Calu3 (cell line): ENCODE data around the gene KAZN. TPM values are rescaled to one million over a fixed set of nuclear protein-coding genes. Genes with fewer than 3 reads are reported as not detected.

ENCODE experiments used
- BruUV-seq: library from RNA; stranded (reverse); fragments of 400-500 nt; replicated peaks from 2 replicates; lab custom pipeline; 2021; lab: Mats Ljungman, UMichigan
- CTCF ChIA-PET: fragments of 300-600 bp; sonication (Branson Sonifier 250); formaldehyde crosslinking; loops from one replicate; lab custom pipeline; 2022; ENCODE audit warnings: antibody characterized with exemption; lab: Charles Lee
- DNase-seq: peaks from one replicate; pipeline ENCODE4 v3.0.0; 2022
- H3K27ac Mint-ChIP-seq: one replicate; pipeline ENCODE4 v1.8.0; 2022; ENCODE audit warnings: mixed read lengths; ENCODE audit not compliant: unreplicated experiment
- H3K27me3 Mint-ChIP-seq: one replicate; pipeline ENCODE4 v1.8.0; 2022; ENCODE audit warnings: mixed read lengths; ENCODE audit not compliant: unreplicated experiment
- H3K36me3 Mint-ChIP-seq: one replicate; pipeline ENCODE4 v1.8.0; 2022; ENCODE audit warnings: mild to moderate bottlenecking, moderate library complexity, mixed read lengths; ENCODE audit not compliant: insufficient read depth, unreplicated experiment
- H3K4me1 Mint-ChIP-seq: one replicate; pipeline ENCODE4 v1.8.0; 2022; ENCODE audit warnings: mild to moderate bottlenecking, low read depth, mixed read lengths; ENCODE audit not compliant: unreplicated experiment
- H3K4me3 Mint-ChIP-seq: one replicate; pipeline ENCODE4 v1.8.0; 2022; ENCODE audit warnings: mild to moderate bottlenecking, low read depth, moderate library complexity, mixed read lengths; ENCODE audit not compliant: unreplicated experiment
- H3K9me3 Mint-ChIP-seq: one replicate; pipeline ENCODE4 v1.8.0; 2022; ENCODE audit warnings: low read depth, mixed read lengths; ENCODE audit not compliant: unreplicated experiment
- intact Hi-C: fragments of 100-400 bp; cut with micrococcal nuclease; formaldehyde crosslinking; loops from one replicate; pipeline ENCODE4 v1.10.0; 2022; ENCODE audit not compliant: unreplicated experiment
- total RNA-seq: library from RNA; stranded (reverse); gene quantifications from 2 replicates; pipeline ENCODE4 v1.2.3, GENCODE V29; 2022
- TF ChIP-seq, protein P1 (sequence below): fragments of 200-600 bp; IDR thresholded peaks from one replicate; pipeline ENCODE4 v1.8.0; 2022; ENCODE audit warnings: antibody characterized with exemption; ENCODE audit not compliant: unreplicated experiment

The KAZN gene
- total RNA-seq, 1 experiment from 2014 or later: 3.6 TPM

DNA sequence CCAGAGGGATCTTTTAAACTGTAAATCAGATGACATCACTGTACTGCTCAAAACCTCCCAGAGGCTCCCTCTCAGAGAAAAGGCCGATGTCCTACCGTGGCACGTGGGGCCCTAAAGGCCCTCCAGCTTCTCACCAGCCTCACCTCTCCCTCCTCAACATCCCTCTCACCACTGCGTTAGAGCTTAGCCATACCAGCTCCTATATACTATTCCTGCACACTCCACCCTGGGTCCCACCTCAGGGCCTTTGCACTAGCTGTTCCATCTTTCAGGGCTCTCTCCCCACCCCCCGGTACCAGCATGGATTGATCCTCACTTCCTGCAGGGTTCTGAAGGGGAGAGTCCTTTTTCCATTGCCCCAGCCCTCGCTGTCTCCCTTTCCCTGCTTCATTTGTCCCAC is 111.8 kb downstream of the KAZN start:
- TF ChIP-seq, protein P1, sequence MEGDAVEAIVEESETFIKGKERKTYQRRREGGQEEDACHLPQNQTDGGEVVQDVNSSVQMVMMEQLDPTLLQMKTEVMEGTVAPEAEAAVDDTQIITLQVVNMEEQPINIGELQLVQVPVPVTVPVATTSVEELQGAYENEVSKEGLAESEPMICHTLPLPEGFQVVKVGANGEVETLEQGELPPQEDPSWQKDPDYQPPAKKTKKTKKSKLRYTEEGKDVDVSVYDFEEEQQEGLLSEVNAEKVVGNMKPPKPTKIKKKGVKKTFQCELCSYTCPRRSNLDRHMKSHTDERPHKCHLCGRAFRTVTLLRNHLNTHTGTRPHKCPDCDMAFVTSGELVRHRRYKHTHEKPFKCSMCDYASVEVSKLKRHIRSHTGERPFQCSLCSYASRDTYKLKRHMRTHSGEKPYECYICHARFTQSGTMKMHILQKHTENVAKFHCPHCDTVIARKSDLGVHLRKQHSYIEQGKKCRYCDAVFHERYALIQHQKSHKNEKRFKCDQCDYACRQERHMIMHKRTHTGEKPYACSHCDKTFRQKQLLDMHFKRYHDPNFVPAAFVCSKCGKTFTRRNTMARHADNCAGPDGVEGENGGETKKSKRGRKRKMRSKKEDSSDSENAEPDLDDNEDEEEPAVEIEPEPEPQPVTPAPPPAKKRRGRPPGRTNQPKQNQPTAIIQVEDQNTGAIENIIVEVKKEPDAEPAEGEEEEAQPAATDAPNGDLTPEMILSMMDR: no peak
- CTCF ChIA-PET: no interaction called here

GRCh38 chr1:14712136-14712535 is 113.7 kb downstream of the KAZN start:
- no peaks in the 10 kb centered on the region for H3K36me3 Mint-ChIP-seq
- CTCF ChIA-PET: no interaction called here
- TF ChIP-seq, protein P1: no peak
- BruUV-seq: no TSS peak
- intact Hi-C loops: no loop called here
- no peaks in the 10 kb centered on the region for H3K4me1 Mint-ChIP-seq
- H3K27me3 Mint-ChIP-seq: peaks cover 63% of the 10 kb centered on the region
- no peak overlapping the region for H3K27ac Mint-ChIP-seq
- H3K9me3 Mint-ChIP-seq: no peaks in the 10 kb centered on the region
- no peak for DNase-seq
- H3K4me3 Mint-ChIP-seq: no peak overlapping the region

More for the DNA sequence above, 111.8 kb downstream of the KAZN start:
- intact Hi-C loops: no loop called here
- no TSS peak for BruUV-seq
- Mint-ChIP-seq H3K27ac (no peak overlapping the region), H3K9me3 (no peaks in the 10 kb centered on the region), H3K4me3 (no peak overlapping the region), H3K27me3 (peaks cover 55% of the 10 kb centered on the region), H3K36me3 (no peaks in the 10 kb centered on the region), H3K4me1 (no peaks in the 10 kb centered on the region)
- DNase-seq: no peak

GRCh38 chr1:14713077-14713476 is 114.6 kb downstream of the KAZN start:
- H3K4me3 Mint-ChIP-seq: no peak overlapping the region
- intact Hi-C loops: no loop called here
- no peaks in the 10 kb centered on the region for H3K9me3 Mint-ChIP-seq
- DNase-seq: no peak
- peaks cover 57% of the 10 kb centered on the region for H3K27me3 Mint-ChIP-seq
- H3K36me3 Mint-ChIP-seq: no peaks in the 10 kb centered on the region
- TF ChIP-seq, protein P1: no peak
- no peak overlapping the region for H3K27ac Mint-ChIP-seq
- no TSS peak for BruUV-seq
- CTCF ChIA-PET: no interaction called here
- H3K4me1 Mint-ChIP-seq: no peaks in the 10 kb centered on the region

GRCh38 chr1:14715266-14715665 is 116.8 kb downstream of the KAZN start:
- no peak for DNase-seq
- Mint-ChIP-seq H3K4me1 (no peaks in the 10 kb centered on the region), H3K27ac (no peak overlapping the region), H3K36me3 (no peaks in the 10 kb centered on the region), H3K27me3 (peaks cover 49% of the 10 kb centered on the region), H3K9me3 (peaks cover 5% of the 10 kb centered on the region), H3K4me3 (no peak overlapping the region)
- BruUV-seq: no TSS peak
- CTCF ChIA-PET: no interaction called here
- TF ChIP-seq, protein P1: no peak
- intact Hi-C loops: no loop called here
